ENCODE data around the gene ARHGEF17.

Gene ARHGEF17

DNA sequence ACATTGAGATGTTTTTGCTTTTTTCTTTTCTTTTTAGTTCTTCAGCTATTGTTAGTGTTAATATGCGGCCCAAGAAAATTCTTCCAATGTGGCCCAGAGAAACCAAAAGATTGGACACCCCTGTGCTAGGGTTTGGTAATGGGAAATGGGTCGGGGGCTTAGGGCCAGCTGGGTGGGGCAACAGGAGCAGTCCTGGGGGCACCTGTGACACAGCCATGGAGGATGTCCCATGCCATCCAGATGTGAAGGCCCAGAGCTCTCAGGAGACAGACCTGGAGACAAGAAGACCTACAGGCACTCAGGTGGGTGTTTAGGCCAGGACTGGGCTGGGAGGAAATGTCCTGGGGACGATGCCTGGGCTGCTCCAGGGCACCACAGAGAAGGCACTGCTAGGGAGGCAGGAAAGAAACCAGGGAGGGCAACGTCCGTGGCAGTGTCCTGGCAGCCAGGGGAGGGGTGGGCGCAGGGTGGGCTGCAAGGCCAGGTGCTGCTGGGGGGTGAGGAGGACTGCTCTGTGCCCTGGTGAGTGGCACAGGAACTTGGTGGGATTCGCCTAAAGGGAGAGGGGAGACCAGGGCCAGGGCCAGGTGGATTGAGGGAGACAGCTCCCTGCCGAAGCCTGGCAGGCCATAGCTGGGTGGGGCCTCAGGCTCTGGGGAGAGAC, 89.5 kb downstream of the ARHGEF17 start:
- no peak for DNase-seq

DNA sequence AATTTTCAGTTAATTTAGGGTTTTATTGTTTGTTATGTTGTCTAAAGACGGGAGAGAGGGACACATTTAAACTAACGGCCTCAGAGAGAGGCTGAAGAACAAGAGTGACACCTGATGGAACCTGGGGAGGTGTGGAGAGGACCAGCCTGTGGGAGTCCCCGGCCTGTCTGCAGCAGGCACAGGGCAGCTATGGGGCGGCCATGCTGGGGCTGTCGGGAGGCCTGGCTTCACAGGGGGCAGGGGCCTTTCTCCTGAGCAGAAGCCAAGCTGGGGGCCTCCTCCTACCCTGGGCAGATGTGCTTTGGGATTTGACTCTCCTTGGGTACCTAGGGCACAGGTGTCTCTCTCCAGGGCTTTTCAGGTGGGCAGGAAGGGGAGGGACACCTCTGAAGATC, 90.1 kb downstream of the ARHGEF17 start:
- no peak for DNase-seq

DNA sequence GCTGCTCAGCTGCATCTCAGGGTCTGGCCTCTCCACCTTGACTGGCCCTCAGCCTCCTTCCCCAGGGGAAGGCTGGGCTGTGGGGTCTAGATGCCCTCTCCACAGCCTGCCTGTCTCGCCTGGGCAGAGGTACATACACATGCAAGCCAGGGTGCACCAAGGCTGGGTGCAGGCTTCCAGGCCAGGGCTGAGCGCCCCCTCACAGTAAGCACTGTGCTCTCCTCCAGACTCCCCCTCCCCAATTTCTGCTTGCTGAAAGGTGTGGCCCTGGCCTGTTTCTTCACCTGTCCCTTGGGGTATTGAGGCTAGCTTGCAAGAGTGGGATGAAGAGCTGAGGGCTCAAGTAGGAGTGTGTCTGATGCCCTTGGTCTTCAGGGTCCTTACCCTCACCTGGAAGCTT, 90.6 kb downstream of the ARHGEF17 start:
- no peak for DNase-seq

DNA sequence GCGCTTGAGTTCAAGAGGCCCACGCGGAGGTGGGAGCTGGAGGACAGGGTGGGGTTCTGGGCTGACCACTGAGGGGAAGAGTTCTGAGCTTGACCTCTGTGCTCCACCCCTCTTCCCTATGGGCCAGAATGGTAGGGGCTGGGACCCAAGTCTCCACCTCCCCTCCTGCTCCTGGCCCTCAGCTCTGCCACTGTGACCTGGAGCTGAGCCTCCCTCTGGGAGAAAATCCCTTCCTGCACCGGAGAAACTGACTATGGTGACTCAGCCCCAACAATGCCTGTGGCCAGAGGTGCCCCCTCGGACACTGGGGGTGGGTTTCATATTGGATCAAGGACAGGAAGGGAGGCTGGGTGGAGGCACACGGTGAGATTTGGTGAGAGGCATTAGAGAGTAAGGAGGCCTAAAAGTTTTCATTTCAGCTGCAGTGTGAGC, 91.1 kb downstream of the ARHGEF17 start:
- no peak for DNase-seq

DNA sequence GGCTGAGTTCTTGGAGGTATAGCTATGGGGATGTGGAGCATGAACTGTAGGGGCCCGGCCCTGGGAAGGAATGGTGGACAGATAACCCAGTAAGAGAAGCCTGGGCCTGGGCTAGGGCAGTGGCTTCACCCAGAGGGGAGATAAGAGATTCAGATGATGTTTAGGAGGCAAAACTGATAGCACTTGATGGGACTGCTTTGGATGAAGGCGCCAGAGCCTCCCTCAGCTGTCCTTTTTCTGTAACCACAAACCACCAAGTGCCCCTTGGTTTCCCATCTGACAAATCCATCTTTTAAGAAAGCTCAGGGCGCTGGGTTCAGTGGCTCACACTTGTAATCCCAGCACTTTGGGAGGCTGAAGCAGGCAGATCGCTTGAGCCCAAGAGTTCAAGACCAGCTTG, 91.6 kb downstream of the ARHGEF17 start:
- no peak for DNase-seq

DNA sequence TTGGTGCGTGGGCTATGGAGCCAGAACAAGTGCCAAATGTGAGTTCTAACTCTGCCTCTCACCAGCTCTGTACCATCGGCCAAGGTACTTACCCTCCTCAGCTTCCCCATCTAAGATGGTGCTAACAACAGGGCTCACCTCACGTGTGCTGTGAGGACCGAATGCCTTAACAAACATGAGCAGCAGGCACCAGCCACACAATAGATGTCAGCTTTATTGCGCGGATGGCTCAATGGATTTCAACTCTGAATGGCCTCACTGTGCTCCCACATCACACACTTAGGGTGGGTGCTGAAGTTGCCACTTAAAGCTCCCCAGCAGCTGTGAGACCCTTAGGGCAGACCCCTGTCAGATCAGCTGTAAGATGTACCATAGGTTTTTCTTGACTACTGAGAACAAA, 92.2 kb downstream of the ARHGEF17 start:
- no peak for DNase-seq

DNA sequence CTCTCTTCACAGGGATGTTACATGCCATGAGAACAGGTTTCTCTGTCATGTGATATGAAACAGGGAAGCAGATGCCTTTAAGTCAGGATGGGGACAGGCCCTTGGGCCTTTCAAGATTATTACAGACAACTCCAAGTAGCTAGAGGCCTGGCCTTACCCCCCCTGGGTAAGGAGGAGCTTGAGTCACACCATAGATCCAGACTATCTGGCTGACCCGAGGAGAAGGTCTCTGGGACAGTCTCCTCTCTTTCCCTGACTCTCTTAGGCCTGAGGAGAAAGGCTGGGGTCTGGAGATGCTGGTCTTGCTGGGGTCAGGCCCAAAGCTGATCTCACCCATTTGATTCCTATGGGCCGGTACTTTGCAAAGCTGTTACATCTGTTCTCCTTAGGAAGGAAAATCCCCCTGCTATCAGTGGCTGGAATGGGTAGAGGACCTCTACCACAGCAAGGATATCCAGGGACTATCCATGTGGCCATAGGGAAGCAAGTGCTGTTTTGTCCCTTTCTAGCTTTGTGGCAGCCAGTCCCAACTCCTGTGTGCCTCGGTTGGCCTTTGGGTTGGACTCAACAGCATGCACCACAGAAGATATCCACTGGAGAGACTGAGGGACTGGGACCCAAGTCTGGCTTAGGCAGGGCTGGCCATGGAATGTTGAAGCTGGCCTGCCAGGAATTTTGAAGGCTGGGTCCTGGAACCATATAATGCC, 93.3 kb downstream of the ARHGEF17 start:
- no peak for DNase-seq

DNA sequence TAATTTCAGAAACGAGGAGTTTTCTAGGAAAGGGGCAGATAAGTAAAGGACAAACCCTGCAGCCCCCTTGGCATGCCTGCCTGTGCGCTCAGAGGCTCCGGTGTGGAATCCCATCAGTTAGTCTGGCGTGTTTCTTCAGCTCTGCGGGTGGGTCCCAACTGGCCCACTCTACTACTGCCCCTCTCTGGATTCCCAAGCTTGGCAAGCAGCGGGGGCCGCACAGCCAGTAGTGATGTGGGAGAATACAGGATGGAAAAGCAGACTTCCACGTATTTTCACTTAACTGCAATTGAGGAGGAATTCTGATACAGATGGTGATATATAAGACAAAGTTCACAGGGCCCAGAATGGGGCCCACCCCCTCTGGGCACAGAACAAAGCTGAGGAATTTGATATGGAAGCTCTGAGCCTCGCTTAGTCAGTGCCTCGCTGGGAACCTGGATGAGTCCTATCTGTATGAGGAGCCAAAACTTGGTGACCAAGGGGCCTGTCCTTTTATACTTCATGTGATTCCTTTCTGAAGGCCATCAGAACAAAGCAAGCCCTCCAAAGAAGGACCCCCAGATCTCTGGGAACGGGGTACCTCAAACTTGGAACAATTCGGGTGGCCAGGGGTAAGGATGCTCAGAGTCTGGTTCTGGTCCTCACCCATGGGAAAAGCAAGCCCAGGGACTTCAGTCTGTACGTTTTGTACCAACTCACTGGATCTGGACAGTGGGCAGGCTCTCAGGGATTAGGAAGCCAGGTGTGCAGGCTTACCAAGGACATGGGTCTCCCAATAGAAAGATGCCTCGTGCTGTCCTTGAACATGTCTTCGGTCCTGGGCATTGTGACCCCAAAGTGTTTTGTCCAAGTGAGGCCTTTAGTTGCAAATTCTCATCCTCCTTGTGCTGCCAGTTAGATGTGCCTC, 94.1 kb downstream of the ARHGEF17 start:
- no peak for DNase-seq

- no peak for DNase-seq
Measured at GRCh38 chr11:73402834-73403185, 94.7 kb downstream of the ARHGEF17 start.

DNA sequence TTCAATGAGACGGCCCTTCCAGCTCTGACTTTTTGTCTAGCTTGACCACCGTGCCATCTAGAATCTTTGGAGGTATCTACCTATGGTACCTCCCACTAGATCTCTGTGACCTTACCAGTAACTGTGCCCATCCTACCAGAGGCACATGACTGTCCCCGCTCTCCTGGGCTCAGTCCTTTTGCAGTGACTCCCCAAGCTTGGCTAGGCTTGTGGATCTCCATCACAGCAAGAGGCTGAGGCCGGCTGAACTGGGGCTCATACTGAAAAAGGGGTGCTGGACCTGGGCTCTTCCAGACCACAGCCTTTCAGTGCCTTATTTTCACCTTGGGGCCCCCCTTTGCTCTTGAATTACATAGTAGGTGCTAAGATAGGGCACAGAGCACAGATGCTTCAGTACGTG, 95.5 kb downstream of the ARHGEF17 start:
- no peak for DNase-seq

DNA sequence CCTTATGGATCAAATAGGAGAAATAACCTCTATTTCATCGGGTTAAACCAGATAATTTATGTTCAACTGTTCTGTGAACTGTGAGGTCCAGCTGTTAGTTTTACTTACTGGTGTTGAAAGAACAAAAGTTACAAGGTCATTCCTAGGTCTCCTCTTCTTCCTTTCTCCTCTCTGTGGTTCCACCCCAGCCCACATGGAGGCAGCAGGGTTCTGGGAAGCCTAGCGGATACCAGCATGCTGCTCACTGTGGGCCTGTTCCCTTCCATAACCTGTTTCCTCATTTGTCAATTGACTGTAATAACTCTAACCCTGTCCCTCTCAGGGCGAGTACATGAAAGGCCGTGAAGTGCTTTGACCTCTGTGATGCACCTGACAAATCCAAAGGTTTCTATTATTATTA, 96.0 kb downstream of the ARHGEF17 start:
- DNase-seq, result no peak

DNA sequence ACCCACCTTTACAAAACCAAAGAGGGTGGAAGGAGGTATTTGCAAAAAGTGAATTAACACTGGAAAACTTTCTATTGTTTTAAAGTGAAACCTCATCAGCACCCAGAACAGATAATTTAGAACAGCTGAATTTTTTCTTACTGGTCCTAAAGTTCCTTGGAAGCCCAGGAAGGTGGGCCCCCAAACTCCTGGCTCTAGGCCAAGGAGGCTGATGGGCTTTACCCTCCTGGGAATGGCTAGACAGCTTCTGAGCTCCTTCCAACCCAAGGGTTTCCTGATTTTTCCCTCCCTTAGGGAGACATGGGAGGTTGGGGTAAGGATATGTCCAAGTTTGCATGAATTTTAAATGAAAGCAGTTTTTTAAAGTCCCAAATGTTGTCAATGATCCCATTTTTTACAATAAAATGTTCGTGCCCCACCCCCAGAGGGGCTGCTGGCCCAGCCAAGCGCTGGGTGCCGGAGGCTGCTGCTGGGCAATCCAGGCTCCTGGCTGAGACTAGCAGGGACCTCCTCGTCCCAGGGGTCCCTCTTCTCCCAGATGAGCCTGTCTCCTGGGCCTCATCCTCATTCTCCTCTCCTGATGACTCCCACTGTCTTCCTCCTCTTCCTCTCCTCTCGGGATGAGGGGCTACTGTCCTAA, 96.5 kb downstream of the ARHGEF17 start:
- DNase-seq, result no peak

- no peak for DNase-seq
Measured at GRCh38 chr11:73405146-73405510, 97.1 kb downstream of the ARHGEF17 start.

DNA sequence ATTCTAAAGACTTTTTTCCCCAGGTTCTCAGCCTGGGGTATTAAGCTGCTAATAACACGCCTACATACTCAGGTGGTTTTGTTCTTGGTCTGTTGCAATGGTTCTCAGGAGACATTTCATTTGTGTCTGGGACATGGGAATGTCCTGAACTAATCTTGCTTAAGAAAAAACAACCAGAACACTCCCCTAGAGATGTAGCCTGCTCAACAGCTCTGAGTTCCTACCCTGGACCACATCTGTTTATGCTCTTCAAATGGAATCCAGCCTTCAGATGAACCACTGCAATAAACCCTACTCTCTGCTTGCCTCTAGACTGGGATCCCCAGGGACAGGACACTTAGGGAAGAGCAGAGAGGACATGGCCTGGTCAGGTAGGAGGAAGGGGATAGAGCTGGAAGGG, 98.1 kb downstream of the ARHGEF17 start:
- DNase-seq, result no peak

- no peak for DNase-seq
Measured at GRCh38 chr11:73406619-73407018, 98.5 kb downstream of the ARHGEF17 start.

DNA sequence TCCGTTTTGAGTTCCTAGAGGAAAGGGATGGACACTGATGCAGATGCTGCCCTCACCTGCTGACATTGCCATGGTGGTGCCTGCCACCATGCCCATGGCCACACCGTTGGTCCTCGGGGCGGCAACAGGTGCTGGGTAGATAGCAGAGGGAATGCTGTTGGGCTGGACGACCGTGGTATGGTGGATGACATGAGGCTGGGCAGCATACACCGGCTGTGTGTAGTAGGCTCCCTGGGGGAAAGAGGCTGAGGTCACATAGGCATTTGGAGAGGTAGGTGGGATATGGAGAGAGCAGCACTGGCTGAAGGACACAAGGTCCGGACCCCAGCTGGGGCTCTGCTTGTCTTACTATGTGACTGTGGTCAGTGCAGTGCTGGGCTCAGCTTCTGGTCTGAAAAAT, 101.4 kb downstream of the ARHGEF17 start:
- DNase-seq, result no peak

DNA sequence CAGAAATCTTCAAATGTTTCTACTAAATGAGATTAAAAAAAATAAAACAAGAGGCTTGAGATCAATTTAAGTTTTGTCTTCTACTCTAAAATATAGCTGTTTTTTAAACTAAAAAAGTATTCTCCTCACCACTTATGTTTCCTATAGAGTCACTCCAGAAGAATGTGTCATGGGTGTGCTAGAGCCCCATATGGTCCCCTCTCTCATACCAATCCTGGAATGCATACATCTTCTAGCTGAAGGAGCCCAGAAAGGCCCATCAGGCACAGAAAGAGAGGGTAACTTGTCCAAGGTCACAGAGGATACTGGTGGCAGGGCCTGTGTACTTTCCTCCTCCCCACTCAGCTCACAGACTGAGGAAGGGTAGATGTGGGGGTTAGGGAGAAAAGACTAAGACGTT, 102.6 kb downstream of the ARHGEF17 start:
- no peak for DNase-seq

DNA sequence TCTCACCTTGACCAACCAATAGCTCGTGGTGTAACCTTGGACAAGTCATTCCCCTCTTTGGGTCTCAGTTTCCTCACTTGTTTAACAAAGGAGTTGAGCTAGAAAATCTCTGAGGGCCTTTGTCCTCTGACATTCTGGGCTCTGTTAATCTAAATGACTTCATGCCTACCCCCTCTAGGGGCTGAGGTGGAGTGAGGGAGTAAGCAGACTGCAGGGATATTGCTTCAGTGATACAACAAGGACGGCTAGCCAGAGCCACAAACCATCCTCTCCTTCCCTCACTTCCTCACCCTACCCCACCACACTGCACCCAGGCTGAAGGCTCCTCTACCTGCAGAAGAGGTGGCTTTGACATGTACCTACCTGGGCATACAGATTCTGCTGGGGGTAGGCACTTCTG, 103.0 kb downstream of the ARHGEF17 start:
- DNase-seq, result no peak

DNA sequence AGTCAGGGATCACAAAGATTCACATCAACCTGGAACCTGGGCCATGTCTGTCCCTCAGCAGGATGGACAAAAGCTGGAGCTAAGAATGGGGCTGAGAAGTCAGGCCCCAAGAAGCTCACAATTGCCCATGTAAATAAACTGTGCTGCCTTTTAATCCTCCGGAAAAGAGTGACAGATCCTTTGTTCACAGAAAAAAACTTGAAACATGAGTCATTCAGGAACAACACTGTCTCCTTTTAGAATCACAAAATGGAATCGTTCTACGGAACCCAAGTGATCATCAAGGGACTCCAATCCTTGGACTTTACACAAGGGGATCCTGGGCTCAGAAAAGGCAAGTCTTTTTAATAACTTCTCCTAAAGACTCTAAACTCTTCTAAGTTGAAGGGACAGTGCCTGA, 104.2 kb downstream of the ARHGEF17 start:
- DNase-seq, result no peak

DNA sequence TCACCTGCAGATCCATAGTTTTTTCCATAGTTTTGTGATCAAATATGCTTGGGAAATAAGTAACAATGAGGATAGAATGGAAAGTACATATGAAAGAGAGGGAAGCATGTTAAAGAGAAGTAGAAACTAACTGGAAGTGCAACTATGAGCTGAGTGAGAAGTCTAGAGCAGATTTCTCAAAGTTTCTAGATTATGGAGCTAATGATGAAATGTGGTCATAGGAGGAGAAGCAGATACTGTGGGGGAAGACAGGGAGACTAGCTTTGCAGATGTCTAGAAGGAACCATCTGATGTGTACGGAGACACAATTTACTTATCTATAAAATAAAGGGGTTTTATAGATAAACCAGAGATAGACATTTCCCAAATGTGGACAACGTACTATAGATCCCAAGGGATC, 105.2 kb downstream of the ARHGEF17 start:
- DNase-seq, result no peak

DNA sequence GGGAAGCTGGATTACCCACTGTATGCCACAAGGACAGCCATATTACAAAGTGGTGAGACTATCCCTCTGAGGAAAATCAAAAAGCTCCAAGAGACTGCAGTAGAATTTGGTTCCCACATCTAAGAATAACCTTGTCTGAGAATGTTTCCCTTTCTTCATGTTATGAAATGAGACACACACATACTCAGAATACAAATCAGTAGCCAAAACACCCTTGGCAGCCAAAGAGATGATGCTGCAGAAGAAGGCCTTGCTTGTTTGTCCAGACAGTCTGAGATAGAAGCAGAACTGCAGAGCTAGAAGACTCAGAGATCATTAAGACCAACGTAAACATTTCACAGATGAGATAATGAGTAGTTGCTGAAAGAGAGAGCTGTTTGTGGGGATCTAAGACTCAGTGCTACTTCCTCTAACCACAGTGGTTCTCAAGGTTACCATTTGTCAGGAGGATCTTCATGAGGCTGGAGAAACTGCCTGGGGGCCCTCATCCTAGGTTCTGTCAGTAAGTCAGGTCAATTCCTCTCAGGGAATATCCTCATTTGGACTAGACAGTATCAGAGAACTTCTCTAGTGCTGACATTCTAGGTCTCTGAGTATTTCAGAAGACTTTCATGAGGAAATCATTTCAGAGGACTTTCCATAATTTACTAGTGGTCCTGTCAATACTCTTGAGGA, 107.0 kb downstream of the ARHGEF17 start:
- DNase-seq, result no peak

GRCh38 chr11:73415854-73416615, 108.0 kb downstream of the ARHGEF17 start:
- no peak for DNase-seq
